ENCODE measurements around the gene MAN2A2.

DNA sequence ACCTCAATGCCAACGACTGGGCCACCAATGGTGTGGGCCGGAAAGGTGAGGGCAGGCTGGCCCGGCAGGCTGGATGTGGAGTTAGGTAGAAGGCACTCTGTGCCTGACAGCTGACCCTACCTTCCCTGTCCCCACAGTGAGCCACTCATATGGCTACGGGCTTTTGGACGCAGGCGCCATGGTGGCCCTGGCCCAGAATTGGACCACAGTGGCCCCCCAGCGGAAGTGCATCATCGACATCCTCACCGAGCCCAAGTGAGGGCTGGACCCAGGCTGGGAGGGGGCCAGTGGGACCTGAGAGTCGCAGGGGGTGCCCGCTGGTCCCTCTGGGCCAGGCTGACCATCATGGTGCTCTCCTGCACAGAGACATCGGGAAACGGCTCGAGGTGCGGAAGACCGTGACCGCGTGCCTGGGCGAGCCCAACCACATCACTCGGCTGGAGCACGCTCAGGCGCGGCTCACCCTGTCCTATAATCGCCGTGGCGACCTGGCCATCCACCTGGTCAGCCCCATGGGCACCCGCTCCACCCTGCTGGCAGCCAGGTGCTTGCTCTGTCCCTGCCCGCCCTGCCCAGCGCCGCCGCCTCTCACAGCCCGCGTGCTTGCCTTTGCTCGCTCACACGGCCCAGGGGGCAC is 23.3 kb upstream of the MAN2A2 start:
- TF ChIP-seq CTCF (conservative IDR thresholded peaks at IDR 0.05) (no peak), ZFX (IDR thresholded peaks at IDR 0.05) (no peak)

Data from C4-2B (cell line).